HG03460 (cell line): Measurements from ENCODE around the gene POLRMT.
"Not testable (repeated sequence)": the region's sequence is repeated elsewhere in the genome, so short reads cannot be mapped to it uniquely, and the experiment has no call there.

Source experiments
- ATAC-seq: cut with Tn5 transposase; IDR thresholded peaks from one replicate; pipeline ENCODE4 v1.9.1; 2021; ENCODE audit not compliant: unreplicated experiment

Gene POLRMT

DNA sequence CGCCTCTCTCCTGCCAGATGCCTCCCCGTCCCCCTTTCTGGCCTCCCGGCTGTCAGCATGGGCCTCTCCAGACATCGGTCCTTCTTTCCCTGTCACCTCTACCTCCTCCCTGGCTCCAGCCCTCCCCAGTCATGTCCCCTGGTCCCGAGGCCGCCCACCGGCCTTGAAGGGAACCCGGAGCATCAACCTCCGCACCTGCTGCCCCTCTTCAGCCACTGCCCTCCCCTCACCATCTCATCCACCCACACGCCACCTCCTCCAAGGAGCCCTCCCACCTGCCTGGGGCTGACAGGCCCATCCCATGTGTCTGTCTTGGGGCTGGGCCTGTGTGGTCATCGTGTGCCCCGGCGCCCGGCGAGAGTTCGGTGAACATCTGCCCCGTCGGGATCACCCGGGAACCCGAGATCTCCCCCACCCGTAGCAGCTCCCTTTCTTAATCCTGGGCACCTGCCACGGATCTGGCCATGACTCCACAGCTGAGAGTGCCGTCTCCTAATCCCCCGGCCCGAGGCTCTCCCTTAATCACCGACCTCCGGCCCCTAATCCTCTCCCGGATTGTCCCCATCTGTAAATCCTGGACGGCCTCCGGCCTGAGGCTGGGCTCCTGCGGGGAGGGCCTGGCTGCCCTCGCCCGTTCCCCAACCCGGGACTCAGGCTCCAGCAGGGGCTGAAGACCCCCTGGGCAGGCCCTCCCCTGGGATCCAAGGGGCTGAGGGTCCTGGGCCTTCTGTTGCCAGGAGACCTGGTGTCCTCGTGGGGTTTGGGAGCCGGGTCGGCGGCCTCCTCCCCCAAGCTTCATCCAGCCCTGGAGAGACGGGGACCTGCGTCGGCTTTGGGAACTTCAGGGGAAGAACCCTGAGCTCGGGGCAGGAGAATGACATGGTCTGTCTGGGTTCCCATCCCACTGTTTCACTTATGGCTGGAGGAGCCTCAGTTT, 37.7 kb downstream of the POLRMT start:
- no peak for ATAC-seq

DNA sequence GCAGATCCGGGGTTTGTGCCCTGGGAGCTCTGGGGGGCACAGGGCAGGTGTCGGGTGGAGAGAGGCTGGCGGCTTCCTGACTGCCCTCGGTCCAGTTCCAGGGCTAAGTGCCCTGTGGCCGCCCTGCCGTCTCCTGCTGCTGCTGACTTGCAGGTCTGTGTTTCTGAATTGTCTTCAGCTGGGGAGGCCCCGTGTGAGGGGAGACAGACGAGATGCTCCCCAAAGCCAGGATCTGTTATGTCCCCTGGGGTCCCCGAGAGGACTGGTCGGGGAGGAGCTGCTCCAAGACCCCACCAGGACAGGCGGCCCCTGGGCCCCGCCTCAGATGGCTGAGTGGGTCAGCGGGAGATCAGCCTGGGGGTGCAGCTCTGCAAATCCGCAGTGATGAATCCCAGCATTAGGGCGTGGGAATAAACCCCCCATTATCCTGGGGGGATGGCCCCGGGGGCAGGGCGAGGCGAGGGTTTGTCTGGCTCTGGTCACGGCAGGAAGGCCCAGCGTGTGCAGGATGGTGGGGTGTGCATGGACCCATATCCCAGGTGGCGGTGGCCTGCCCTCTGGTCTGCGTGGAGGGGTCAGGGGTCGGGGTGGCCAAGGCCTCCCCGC, 39.0 kb downstream of the POLRMT start:
- no peak for ATAC-seq

DNA sequence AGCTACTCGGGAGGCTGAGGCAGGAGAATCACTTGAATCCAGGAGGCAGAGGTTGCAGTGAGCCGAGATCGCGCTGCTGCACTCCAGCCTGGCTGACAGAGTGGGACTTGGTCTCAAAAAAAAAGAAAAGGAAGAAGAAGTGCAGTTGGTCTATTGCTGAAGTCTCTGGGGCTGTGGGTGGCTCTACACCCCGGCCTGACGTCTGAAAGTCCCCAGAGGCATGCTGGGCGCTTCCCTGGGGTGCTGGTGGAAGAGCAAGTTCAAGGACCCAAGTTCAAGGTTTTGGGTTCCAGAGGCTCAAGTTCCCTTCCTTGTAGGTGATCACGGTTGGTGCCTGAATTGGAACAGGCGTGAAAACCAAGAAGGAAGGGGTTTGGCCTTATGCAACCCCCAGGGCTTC, 39.8 kb downstream of the POLRMT start:
- ATAC-seq = no peak

DNA sequence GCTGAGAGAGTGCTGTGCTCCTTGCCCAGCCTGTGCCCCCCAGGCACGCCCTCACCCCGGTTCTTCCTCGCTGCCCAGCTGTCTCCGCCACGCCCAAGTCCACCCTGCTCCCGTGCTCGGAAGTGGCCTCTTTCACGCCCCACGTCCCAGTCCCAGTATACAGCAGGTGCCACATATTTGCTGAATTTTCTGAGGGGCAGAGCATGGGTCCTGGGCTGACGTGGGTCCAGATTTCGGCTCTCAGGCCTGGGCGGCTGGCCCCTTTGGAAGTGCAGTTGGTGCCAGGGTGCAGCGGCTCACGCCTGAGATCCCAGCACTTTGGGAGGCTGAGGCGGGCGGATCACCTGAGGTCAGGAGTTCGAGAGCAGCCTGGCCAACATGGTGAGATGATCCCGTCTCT, 40.3 kb downstream of the POLRMT start:
- no peak for ATAC-seq

DNA sequence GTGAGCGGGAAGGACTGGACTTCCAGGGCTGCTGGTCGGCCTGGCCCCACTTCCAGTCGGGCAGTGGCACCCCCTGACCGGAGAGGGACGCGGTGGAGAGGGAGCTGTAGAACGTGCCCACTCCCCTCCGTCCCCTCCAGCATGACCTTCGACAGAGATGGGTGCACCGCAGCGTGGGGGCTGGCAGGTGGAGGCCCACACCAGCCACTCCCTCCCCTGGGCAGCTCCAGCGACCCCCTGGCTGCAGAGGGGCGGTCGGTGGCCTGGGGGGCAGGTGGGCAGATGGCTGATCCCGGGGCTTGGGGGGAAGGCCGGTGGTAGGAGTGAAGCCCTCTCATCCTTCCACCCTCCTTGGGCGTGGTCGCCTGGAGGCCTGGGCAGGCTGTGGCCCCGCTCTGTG, 41.2 kb downstream of the POLRMT start:
- ATAC-seq = no peak

DNA sequence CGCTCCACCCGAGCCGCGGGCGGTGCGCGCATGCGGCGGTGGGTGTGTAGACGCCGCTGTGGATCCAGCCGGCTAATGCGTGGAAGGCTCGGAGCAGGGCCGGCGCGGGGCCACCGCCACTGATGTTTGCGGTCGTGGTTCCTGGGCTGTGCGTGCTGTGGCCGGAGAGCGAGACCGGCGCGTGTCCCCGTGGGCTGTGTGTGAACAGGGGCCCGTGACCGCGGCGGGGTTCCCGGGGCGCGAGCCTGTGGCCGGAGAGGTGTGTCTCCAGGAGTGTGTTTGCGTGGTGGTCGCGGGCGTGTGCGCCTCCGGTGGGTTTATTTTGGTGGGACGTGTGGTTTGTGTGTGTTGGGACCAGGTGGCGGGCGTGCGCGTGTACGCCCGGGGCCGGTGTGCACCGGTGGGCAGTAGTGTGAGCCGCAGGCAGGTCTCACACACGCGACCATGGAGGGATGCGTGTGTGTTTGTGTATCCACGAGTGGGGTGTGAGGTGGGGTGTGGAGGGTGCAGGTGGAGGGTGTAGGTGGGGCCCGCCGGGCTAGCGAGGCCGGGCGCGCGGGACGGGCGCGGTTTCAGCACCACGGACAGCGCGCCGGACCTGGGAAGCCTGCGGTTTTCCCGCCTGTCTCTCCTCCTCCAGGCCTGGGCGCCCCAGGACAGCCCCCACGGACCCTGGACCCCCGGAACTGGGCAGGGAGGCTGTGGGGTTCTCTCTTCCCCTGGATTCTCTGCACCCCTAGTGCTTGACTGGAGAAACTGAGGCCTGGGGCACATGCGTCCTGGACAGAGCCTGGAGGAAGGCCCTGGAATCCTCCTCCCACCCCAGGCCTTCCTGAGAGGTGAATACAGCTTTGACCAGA, 42.0 kb downstream of the POLRMT start:
- no peak for ATAC-seq

DNA sequence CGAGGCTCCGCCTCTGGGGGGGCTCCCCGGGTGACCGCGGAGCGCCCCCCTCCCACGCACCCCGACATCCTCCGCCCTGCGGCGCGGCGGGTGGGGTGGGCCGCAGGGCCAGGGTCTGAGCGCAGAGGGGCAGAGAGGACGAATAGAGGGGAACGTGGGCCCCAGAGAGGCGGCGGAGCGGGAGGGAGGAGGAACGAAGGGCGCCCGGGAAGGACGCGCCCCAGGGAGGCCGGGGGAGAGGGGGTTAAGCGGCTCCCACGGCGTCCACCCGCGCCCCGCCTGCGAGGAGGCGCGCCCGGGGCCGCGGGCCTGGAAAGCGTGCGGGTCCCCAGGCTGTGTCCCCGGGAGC, 42.6 kb downstream of the POLRMT start:
- no peak for ATAC-seq

DNA sequence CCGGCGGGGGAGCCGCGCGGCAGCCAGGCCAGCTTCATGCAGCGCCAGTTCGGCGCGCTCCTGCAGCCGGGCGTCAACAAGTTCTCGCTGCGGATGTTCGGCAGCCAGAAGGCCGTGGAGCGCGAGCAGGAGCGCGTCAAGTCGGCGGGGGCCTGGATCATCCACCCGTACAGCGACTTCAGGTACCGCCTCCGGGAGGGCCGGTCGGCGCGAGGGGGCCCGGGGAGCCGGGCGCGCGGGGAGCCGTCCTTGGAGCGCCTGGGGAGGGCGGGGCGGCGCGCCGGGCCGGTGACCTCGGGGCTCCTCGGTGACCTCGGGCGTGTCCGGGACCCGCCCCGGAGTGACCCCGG, 43.0 kb downstream of the POLRMT start:
- no peak for ATAC-seq

DNA sequence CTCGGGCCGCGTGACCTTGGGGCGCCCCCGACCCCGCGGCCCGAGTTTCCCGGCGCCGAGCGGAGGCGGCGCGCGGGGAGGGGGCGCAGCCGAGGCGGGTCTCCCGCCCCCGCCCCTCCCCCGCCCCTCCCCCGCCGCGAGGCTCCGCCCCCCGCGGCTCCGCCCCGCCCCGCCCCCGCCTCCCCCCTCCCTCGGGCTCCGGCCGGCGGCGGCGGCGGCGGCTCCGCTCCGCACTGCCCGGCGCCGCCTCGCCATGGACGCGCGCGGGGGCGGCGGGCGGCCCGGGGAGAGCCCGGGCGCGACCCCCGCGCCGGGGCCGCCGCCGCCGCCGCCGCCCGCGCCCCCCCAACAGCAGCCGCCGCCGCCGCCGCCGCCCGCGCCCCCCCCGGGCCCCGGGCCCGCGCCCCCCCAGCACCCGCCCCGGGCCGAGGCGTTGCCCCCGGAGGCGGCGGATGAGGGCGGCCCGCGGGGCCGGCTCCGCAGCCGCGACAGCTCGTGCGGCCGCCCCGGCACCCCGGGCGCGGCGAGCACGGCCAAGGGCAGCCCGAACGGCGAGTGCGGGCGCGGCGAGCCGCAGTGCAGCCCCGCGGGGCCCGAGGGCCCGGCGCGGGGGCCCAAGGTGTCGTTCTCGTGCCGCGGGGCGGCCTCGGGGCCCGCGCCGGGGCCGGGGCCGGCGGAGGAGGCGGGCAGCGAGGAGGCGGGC, 43.5 kb downstream of the POLRMT start, which contains the start of gene HCN2:
HCN2 (plus strand) TSS at position 189 of the 703 bp plus-strand sequence; CDS start at position 254, 65 bp downstream.
- ATAC-seq = no peak

DNA sequence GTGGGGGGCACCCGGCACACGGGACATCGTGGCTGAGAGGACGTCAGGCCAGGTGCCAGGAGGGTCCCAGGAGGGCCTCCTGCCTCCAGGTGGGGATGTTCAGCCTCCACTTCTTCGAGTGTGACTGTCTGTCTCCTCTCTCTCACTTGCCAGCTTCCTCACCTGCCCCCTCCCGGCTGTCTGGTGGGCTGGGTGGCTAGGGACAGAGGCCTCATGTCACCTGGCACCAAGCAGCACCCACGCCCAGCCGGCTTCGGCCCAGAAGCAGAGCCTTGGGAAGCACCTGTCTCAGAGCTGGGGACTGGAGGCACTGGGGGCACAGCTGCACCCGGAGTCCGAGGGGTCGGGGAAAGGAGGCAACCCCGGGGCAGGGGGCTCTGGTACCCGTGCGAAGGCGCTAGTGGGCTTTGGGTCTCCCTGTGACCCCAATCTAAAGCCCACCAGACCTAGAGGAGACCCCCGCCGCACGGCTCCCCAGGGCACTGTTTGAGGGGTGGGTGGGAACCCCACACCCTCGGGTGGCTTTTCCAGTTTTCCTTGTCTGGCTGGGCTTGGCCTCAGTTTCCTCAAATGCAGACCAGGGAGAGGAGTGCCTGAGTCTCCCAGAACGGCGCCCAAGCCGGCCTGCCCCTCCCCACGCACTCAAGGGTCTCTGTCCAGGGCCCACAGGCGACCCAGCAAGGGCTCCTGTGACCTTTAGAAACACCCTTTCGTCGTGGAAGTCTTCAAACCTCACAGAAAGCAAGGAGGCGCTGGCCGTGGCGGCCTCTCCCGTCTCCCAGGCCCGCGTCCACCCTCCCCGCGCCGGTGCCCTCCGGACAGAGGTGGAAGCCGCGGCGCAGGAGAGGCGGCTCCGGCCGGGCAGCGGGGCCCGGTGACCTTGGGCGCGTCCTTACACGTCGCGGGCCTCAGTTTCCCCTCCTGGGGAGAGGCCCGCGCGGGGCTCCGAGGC, 44.3 kb downstream of the POLRMT start:
- ATAC-seq = no peak

DNA sequence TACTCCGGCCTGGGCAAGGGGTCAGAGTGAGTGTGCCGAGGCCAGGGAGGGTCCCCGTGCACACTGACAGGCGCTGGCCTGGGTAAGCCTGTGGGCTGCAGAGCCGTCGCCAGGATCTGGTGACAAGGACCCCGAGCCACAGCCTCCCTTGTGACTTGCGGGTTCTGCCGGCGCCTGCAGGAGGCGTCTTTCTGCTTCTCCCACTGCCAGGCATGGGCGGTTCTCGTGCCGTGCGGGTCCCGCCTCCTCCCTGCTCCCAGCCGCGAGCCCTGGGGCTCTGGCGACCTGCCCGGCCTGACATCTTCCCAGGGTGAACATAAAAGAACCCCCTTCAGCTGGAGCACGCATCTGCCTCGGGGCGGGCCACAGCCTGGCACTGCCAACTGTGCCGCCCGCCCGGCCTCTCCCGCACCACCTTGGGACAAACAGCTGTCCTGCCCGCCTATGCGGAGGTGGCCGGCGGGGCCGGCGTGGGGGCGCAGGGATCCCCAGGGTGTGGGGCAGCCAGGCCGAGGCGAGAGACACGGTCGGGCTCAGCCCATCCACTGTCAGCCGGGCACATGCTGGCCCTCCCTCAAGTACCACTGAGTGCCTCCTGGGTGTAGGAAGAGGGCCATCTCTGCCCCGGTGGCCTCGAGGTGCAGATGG, 45.1 kb downstream of the POLRMT start:
- ATAC-seq = no peak

DNA sequence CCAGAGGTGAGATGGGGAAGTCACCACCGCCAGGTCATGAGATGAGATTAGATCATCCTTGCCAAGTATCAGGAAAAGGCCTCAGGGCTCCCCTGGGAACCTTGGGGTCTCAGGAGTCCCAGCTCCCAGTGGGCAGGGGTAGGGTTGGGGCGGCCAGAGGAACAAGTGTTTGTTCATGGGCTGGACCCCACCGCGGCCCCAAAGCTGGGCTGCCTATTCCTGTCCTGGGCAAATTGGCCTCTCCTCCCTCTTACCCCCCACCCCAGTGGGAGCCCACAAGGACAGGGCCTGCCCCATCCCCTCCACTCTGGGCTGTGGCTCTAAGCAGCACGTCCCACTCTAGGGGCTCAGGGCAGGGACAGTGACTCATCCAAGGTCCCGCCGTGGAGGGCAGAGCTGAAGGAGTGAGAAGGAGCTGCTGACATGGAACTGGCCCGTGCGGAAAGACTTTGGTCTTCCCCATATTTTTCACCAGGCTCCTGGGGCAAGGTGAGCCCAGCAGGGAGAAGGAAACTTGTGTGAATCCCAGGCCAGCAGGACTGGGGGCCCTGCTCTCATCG, 47.7 kb downstream of the POLRMT start:
- no peak for ATAC-seq

DNA sequence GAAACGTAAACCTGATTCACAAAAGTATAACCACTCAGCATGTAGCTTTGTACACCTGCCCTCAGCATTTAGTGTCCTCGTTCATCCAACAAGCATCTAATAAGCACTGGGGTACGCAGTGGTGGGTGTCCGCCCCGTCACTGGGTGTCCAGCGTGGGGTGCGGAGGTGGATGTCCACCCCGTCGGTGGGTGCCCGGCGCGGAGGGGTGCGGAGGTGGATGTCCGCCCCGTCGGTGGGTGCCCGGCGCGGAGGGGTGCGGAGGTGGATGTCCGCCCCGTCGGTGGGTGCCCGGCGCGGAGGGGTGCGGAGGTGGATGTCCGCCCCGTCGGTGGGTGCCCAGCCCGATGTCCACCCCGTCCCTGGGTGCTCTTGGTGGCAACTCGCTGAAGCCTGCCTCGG, 48.2 kb downstream of the POLRMT start:
- ATAC-seq = not testable (repeated sequence)

DNA sequence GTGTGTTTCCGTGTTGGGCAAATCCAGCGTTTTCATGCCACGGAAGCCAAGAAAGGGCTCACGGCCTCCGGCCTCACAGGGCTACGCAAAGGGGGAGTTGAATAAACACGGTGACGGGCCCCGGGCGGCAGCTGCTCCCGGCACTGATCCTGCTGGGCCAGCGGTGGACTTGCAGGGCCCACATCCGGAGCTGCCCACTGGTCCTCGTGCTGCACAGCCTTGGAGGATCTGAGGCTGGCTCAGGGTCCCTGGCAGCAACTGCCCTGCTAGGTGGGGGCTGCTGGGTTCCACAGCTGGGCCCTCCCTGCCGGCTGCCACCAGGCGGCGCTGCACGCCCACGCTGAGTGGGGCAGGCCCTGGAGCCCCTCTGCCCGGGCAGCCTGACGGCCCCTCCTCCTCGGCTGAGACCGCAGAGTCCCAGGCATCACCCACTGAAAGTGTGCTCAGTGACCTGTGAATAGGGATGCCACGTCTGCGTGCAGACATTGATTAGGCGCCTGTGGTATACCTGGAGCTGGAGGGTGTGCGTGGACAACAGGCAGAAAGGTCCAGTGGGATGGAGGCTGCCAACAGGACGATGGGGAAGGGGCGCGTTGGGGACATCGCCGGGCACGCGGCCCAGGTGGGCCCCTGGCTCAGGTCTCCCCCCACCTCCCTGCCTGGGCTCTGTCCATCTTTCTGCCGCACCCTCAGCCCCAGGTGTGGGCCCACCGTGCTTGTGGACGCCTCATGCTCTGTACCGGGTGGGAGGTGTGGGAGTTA, 48.9 kb downstream of the POLRMT start:
- ATAC-seq = no peak

DNA sequence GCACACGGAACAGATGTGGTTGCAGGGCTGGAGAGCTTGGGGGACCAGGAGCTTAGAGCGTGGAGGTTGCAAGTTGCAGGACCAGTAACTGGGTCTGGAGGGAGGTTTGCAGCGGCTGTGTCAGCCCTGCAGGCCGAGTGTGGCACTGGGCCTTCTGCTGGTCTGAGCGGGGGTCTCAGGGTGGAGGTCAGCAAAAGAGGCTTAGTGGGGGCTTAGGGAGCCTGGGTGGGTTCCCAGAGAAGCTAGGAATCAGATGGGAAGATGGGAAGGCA, 49.4 kb downstream of the POLRMT start:
- no peak for ATAC-seq

DNA sequence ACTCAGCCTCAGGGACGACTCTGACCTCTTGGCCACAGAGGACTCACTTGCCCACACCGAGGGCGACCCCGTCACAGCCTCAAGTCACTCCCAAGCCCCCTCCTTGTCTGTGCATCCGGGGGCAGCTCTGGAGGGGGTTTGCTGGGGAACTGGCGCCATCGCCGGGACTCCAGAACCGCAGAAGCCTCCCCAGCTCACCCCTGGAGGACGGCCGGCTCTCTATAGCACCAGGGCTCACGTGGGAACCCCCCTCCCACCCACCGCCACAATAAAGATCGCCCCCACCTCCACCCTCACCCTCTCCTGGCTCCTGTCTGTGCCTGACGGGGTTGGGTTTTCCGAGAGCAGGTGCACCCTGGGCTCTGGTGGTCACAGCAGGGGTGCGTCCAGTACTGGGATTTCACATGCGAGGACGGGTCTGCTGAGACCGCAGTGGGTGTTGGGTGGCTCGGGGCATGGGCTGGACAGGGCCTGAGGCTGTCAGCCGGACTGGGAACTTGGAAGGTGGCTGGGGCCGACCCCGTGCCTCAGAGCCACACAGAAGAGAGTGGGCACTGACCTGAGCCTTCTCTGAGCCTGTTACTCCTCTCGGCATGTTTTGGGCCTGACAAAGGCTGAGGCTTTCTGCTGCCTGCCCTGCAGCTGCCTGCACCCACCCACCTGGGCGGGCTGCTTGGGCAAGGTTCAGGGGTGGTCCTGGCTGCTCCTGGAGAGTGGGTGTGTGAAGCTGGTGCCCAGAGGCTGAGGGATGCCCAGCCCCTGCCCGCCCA, 50.0 kb downstream of the POLRMT start:
- no peak for ATAC-seq

DNA sequence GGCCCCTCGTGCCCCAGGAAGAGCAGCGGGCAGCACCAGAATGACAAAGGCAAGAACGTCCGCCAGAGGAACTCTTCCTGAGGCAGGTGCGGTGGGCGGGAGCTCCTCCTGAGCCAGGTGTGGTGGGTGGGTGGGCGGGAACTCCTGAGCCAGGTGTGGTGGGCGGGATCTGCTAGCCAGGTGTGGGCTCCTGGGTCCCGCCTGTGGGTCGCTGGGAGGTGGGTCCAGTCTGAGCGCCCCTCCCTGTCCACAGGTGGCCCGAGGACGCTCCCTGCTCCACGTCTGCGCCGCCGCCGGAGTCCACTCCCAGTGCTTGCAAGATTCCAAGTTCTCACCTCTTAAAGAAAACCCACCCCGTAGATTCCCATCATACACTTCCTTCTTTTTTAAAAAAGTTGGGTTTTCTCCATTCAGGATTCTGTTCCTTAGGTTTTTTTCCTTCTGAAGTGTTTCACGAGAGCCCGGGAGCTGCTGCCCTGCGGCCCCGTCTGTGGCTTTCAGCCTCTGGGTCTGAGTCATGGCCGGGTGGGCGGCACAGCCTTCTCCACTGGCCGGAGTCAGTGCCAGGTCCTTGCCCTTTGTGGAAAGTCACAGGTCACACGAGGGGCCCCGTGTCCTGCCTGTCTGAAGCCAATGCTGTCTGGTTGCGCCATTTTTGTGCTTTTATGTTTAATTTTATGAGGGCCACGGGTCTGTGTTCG, 50.7 kb downstream of the POLRMT start:
- no peak for ATAC-seq
